Endodermal cell (in vitro differentiated cells): ENCODE results near the gene LMF1. TPM values are rescaled to one million over a fixed set of nuclear protein-coding genes. Genes with fewer than 3 reads are reported as not detected.

ENCODE experiments used
- DNase-seq: peaks from one replicate; pipeline ENCODE4 v3.0.0-alpha.2; 2017
- H3K27ac ChIP-seq: 2 replicates; pipeline ENCODE4 v1.5.1; 2013; ENCODE audit warnings: mild to moderate bottlenecking, low read depth, low read length, moderate library complexity
- H3K27me3 ChIP-seq: 2 replicates; pipeline ENCODE4 v1.6.1; 2013; ENCODE audit warnings: mild to moderate bottlenecking, low read length, moderate library complexity; ENCODE audit not compliant: insufficient read depth, control insufficient read depth, poor library complexity, severe bottlenecking
- H3K36me3 ChIP-seq: 2 replicates; pipeline ENCODE4 v1.7.0; 2013; ENCODE audit warnings: mild to moderate bottlenecking, low read length, moderate library complexity; ENCODE audit not compliant: control insufficient read depth, insufficient read depth
- H3K4me1 ChIP-seq: one replicate; pipeline ENCODE4 v1.7.0; 2013; ENCODE audit warnings: low read length; ENCODE audit not compliant: control insufficient read depth, insufficient read depth
- H3K4me3 ChIP-seq: 2 replicates; pipeline ENCODE4 v1.5.1; 2013; ENCODE audit warnings: mild to moderate bottlenecking, low read length, moderate library complexity
- H3K9ac ChIP-seq: 2 replicates; pipeline ENCODE4 v1.6.1; 2013; ENCODE audit warnings: mild to moderate bottlenecking, low read length, moderate library complexity; ENCODE audit not compliant: poor library complexity, severe bottlenecking; ENCODE audit errors: extremely low read depth
- H3K9me3 ChIP-seq: 2 replicates; pipeline ENCODE4 v1.6.1; 2013; ENCODE audit warnings: mild to moderate bottlenecking, low read length, moderate library complexity; ENCODE audit not compliant: control insufficient read depth
- H3K27ac Mint-ChIP-seq: 2 replicates; pipeline ENCODE4 v1.8.0; 2020; ENCODE audit warnings: mixed read lengths
- H3K27me3 Mint-ChIP-seq: 2 replicates; pipeline ENCODE4 v1.8.0; 2021; ENCODE audit warnings: mild to moderate bottlenecking, mixed read lengths; ENCODE audit not compliant: insufficient read depth
- H3K36me3 Mint-ChIP-seq: 2 replicates; pipeline ENCODE4 v1.8.0; 2020; ENCODE audit warnings: low read depth, mixed read lengths
- H3K4me1 Mint-ChIP-seq: 2 replicates; pipeline ENCODE4 v1.8.0; 2020; ENCODE audit warnings: mixed read lengths
- H3K4me3 Mint-ChIP-seq: 2 replicates; pipeline ENCODE4 v1.8.0; 2020; ENCODE audit warnings: mild to moderate bottlenecking, moderate library complexity, mixed read lengths
- H3K9me3 Mint-ChIP-seq: 2 replicates; pipeline ENCODE4 v1.8.0; 2020; ENCODE audit warnings: mild to moderate bottlenecking, mixed read lengths
- WGBS, 2 experiments: methylation state at CpG; one replicate each; pipeline versions ENCODE4 v1.1.5 to v1.1.7; 2013; ENCODE audit warnings: missing lambda C conversion rate in 2 of 2, mixed read lengths in 1 of 2; ENCODE audit not compliant: insufficient coverage in 1 of 2, insufficient read length in 1 of 2; 5-methylcytosine and 5-hydroxymethylcytosine counted together
- total RNA-seq, 2 donors: library from RNA; stranded (reverse); fragmentation: NEBNext Ultra II Directional in 1 of 2; extraction: Animal tissue kit (Norgen Biotek cat#: 25700) in 1 of 2; gene quantifications; 2 replicates in 1 of 2; 3 replicates in 1 of 2; pipeline ENCODE4 v1.2.1, GENCODE V29; 2021
- TF ChIP-seq, protein P1 (sequence below): fragments of 200-600 bp; sonication (generic); conservative IDR thresholded peaks from 2 replicates; pipeline ENCODE4 v1.5.0; 2021; ENCODE audit warnings: antibody characterized with exemption, mild to moderate bottlenecking

Gene LMF1
- total RNA-seq, 2 donors from 2014 or later, result 13.7 to 15.1 TPM

DNA sequence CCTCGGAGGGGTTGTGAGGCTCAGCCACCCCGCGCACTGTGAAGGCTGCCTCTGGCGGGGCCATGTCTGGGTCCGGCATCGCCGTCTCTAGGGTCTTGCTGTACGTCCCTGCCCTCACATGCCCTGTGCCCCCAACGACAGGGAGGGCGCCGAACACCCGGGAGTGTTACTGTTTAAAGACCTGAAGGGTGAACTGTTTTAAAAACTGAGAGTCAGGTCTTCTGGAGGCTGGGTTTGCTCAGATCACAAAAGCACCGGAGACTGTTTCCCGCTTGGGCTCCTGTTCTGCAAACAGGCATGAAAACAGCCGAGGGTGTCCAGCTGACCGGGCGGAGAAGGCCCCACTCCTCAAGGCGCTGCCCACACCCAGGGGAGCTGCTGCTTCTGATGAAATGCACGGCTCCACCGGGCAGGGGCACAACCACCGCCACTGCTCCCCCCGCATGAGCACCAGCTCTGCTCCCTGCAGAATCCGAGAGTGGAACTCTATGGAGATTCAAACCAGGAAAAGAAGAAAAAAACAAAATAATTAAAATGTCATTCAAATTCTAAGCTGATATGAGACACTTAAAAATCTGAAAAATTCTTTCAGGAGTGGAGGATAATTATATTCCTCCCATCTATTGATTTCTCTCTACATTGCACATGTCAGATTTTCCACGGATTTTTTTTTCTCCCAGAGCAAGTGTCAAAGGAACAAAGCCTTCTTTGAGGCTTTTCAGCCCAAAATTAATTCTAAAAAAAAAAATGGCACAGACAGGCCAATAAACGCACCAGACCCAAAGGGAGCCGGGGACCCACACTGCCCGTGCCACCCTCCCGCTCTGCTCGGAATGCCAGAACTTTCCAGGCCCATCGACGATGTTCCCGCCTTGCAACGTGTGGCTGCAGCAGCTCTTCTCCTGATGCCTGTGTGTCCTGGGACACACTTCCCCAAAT lies 74.3 kb downstream of the LMF1 start:
- H3K9me3 ChIP-seq, result no peaks in the 10 kb centered on the region
- no peak overlapping the region for H3K9ac ChIP-seq
- no peaks in the 10 kb centered on the region for H3K4me1 Mint-ChIP-seq
- H3K27ac ChIP-seq, result no peak overlapping the region
- H3K4me3 Mint-ChIP-seq, result no peak overlapping the region
- H3K36me3 Mint-ChIP-seq, result peaks cover 4% of the 10 kb centered on the region
- DNase-seq, result no peak
- no peak overlapping the region for H3K4me3 ChIP-seq
- H3K9me3 Mint-ChIP-seq, result no peaks in the 10 kb centered on the region
- H3K4me1 ChIP-seq, result no peaks in the 10 kb centered on the region
- no peaks in the 10 kb centered on the region for H3K27me3 ChIP-seq
- WGBS, 2 experiments, result 92 to 93% methylated on average over 26 to 33 of the region's 33 CpGs
- H3K36me3 ChIP-seq, result no peaks in the 10 kb centered on the region
- no peak overlapping the region for H3K27ac Mint-ChIP-seq
- H3K27me3 Mint-ChIP-seq, result no peaks in the 10 kb centered on the region
- TF ChIP-seq, protein P1, sequence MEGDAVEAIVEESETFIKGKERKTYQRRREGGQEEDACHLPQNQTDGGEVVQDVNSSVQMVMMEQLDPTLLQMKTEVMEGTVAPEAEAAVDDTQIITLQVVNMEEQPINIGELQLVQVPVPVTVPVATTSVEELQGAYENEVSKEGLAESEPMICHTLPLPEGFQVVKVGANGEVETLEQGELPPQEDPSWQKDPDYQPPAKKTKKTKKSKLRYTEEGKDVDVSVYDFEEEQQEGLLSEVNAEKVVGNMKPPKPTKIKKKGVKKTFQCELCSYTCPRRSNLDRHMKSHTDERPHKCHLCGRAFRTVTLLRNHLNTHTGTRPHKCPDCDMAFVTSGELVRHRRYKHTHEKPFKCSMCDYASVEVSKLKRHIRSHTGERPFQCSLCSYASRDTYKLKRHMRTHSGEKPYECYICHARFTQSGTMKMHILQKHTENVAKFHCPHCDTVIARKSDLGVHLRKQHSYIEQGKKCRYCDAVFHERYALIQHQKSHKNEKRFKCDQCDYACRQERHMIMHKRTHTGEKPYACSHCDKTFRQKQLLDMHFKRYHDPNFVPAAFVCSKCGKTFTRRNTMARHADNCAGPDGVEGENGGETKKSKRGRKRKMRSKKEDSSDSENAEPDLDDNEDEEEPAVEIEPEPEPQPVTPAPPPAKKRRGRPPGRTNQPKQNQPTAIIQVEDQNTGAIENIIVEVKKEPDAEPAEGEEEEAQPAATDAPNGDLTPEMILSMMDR, result no peak

DNA sequence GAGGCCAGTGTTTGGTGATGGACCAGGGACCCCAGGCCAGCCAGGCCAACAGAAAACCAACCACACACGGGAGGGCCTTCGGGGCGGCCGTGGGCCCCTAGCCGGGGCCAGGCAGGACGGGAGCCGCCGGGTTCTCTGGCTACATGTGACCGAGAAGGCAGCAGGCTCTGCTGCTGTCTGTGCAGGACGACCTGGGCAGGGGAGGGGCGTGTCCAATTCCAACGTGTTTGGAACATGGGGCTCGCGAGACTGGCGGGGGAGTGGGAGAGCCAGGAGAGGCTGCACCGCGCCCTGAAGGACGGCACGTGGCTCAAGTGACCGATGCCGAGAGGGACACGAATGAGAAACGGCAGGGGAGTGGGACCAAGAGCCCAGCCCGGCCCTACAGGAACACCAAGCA lies 75.4 kb downstream of the LMF1 start:
- H3K27me3 ChIP-seq, result no peaks in the 10 kb centered on the region
- H3K9me3 ChIP-seq, result no peaks in the 10 kb centered on the region
- no peak for DNase-seq
- Mint-ChIP-seq H3K27me3 (no peaks in the 10 kb centered on the region), H3K27ac (no peak overlapping the region), H3K36me3 (peaks cover 4% of the 10 kb centered on the region), H3K4me3 (no peak overlapping the region), H3K4me1 (no peaks in the 10 kb centered on the region), H3K9me3 (no peaks in the 10 kb centered on the region)
- no peak overlapping the region for H3K27ac ChIP-seq
- no peak overlapping the region for H3K9ac ChIP-seq
- TF ChIP-seq, protein P1, result no peak
- 89 to 92% methylated on average over 24 of the region's 24 CpGs for WGBS, 2 experiments
- no peaks in the 10 kb centered on the region for H3K4me1 ChIP-seq
- H3K36me3 ChIP-seq, result no peaks in the 10 kb centered on the region
- no peak overlapping the region for H3K4me3 ChIP-seq

GRCh38 chr16:894841-895240 lies 75.9 kb downstream of the LMF1 start:
- Mint-ChIP-seq H3K27me3 (no peaks in the 10 kb centered on the region), H3K4me3 (no peak overlapping the region), H3K36me3 (no peaks in the 10 kb centered on the region), H3K9me3 (no peaks in the 10 kb centered on the region), H3K4me1 (no peaks in the 10 kb centered on the region), H3K27ac (no peak overlapping the region)
- DNase-seq, result peak; percentile 74
- H3K9me3 ChIP-seq, result no peaks in the 10 kb centered on the region
- no peaks in the 10 kb centered on the region for H3K27me3 ChIP-seq
- H3K4me1 ChIP-seq, result no peaks in the 10 kb centered on the region
- TF ChIP-seq, protein P1, result peak; percentile 54
- H3K9ac ChIP-seq, result no peak overlapping the region
- H3K36me3 ChIP-seq, result no peaks in the 10 kb centered on the region
- no peak overlapping the region for H3K4me3 ChIP-seq
- no peak overlapping the region for H3K27ac ChIP-seq
- 92 to 94% methylated on average over 6 to 24 of the region's 24 CpGs for WGBS, 2 experiments
